DMS 273 treated with DMSO at 0.1 percent for 48 hours (cell line): ENCODE data around the gene ABHD16B.

Source experiments
- DNase-seq: peaks from one replicate; lab custom pipeline; 2025; lab: John Stamatoyannopoulos, UW

ABHD16B gene

DNA sequence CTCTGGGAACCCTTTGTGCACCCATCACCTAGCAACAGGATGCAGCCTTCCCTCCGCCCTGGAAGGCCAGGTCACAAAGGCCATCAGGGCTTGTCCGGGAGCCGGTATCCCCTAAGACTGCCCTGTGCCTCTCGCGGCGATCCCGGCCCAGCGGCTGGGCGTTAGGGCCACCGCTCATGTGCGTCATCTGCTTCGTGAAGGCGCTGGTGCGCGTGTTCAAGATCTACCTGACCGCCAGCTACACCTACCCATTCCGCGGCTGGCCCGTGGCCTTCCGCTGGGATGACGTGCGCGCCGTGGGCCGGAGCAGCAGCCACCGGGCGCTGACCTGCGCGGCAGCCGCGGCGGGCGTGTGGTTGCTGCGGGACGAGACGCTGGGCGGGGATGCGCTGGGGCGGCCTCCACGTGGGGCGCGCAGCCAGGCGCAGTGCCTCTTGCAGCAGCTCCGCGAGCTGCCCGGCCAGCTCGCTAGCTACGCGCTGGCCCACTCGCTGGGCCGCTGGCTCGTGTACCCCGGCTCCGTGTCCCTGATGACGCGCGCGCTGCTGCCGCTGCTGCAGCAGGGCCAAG lies at the start of gene ABHD16B:
ABHD16B (plus strand) TSS at position 134 of the 570 bp plus-strand sequence; CDS start at position 177, 43 bp downstream.
- no peak for DNase-seq

DNA sequence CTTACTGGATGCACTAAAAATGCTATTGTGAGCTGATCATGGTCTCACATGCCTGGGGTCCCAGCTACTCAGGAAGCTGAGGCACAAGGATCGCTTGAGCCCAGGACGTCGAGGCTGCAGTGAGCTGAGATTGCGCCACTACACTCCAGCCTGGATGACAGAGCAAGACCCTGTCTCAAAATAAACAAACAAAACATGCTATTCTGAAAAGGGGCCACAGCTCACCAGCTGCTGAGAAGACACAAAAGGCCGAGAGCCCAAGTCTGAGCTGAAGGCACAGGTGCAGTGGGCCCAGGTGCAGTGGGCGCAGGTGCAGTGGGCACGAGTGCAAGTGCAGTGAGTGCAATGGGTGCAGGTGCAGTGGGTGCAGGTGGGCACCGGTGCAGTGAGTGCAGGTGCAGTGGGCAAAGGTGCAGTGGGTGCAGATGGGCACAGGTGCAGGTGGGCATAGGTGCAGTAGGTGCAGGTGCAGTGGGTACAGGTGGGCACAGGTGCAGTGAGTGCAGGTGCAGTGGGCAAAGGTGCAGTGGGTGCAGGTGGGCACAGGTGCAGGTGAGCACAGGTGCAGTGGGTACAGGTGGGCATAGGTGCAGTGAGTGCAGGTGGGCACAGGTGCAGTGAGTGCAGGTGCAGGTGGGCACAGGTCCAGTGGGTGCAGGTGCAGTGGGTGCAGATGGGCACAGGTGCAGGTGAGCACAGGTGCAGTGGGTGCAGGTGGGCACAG lies 46.2 kb upstream of the ABHD16B start:
- DNase-seq: no peak

DNA sequence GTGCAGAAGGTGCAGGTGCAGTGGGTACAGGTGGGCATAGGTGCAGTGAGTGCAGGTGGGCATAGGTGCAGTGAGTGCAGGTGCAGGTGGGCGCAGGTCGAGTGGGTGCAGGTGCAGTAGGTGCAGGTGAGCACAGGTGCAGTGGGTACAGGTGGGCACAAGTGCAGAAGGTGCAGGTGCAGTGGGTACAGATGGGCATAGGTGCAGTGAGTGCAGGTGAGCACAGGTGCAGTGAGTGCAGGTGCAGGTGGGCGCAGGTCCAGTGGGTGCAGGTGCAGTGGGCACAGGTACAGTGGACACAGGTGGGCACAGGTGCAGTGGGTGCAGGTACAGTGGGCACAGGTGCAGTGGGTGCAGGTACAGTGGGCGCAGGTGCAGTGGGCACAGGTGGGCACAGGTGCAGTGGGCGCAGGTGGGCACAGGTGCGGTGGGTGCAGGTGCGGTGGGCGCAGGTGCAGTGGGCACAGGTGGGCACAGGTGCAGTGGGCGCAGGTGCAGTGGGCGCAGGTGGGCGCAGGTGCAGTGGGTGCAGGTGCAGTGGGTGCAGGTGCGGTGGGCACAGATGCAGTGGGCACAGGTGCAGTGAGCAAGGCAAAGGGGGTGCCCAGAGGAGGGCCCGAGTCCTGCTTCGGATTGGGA lies 45.6 kb upstream of the ABHD16B start:
- no peak for DNase-seq

DNA sequence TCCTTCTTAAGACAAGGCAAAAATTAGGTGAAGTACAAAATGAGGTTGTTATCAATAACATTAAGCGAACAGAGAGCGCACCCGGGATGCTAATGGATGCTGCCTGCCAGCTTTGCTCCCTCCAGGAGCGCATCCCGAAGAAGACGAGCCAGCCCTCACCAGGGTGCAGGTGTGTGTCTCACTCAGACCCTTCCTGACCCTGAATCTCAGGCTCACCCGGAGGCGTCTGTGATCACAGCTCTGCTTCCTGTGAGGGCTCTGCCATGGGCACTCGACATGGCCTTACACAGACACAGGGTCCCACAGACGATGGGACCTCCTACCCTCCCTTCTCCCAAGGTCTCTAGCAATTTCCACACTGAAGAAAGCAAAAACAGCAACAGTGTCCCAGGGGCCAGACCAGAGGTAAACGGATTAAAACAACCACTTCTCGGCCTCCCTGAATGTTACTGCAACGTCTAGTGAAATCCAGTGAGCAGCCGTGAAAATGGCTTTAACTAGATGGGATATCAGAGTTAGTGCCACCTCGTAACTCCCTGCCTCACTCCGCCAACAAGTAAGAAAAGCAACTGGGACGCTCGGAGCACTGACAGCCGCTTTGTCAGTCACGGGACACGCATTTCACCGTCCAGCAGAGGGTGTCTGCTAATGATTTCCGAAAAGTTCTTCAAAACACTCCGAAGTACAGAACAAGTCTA lies 41.9 kb upstream of the ABHD16B start:
- DNase-seq: no peak

DNA sequence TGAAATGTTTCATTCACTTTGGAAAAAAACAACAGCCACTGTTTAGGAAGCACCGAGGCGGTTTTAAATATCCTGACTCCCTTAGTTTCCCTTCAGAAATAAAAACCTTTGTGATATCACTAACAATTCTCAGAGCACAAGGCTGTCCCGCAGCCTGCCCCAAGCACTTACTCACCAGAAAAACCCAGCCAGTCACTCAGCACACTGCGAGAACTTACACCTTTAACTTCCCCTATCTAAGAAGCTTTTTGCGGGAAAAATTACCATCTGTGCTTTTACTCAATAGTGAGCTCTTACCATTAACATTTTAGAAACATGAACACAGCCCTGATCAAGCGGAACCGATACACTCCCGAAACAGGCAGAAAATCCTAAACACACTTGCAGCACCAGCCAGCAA lies 39.5 kb upstream of the ABHD16B start:
- no peak for DNase-seq

DNA sequence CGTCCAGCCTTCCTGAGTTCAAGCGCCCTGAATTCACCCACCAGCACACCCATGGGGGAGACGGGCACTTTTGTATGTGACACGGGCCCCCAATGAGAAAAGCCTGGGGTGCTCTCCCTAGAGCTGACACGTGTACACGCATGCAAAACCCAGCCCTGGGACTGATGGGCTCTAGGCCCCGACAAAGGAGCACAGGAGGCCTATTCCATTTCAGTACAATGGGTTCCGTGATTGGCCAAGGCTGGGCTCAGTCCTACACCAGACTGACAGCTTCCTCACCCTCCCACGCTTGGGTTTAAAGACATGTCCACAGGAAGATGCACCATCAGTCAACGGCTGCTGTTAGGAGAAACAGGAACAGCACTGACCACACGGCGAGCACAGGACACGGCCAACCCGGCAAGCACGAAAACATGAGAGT lies 39.0 kb upstream of the ABHD16B start:
- no peak for DNase-seq

DNA sequence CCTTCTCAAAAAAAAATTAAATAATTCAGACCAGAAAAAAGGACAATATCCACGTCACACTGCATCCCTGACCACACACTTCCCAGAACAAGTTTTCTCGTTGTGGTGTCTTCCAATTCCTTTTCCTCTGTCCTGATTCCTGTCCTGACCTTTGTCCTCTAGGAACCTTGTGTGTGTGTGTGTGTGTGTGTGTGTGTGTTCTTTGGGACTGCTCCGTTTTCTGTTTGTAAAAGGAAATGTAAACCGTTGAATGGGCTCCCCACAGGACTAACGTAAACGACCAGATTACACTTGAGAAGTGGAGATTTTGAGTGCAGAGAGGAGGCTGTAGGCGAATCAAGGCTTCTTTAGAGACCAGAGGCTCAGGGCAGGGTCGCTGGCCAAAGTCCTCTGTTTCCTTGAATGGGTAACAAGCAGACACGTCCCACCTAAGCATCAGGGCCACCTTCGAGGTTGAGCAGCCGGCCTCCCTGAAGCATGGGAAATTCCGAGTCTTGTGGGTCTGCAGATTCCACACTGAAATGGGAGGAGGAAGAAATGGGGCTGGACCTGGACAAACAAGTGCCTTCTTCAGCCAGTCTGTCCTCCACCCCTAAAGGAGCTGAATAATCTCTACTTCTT lies 37.5 kb upstream of the ABHD16B start:
- DNase-seq: no peak

DNA sequence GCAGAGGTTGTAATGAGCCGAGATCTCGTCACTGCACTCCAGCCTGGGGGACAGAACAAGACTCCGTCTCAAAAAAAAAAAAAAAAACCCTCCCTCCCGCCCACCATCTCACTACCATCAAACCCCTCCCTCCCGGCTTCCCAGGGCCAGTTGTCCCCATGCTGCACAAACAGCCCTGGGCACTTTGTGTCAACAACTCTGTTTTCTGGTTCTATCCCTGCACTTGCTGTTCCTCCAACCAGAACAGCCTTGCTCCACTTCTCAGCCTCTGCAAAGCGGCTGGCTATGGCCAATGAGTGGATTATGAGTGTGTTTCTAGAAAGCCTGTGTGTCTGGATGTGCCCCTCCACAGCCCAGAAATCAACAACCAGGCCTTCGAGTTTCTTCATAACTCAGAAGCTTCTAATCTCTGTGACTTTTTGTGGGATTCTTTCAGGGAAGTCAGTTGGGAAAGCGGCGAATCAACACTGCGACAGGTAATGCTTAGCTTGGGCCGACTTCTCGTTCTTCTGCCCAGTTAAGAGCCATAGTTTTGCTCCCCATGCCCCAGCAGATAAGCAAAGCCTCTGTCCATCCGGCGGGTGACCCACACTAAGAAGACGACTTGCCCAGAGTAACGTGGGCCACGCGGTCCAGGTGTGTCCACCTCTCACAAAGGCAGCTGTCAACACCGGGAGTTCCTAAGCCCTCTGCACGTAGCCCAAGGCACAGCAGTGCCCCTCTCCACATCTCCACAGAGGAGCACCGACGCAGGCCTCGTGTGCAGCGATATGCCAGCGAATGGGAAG lies 35.8 kb upstream of the ABHD16B start:
- no peak for DNase-seq

DNA sequence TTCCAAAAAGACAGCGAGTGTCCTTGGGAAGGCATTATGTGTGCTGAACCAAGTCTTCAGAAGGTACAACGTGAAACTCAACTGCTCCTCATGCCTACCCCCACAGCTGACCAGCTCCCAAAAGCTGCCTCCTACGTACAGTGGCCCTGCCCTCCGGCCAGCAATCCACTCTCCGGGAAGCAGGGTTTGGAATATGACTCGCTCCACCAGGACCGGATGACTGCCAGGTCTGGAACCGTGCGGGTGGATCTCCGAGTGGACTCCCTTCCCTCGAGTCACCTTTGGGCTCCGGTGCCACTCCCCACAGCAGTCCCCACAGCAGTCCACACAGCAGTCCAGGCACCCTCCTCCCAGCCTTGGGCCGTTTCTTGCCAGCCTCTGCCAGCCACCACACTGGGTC lies 34.5 kb upstream of the ABHD16B start:
- no peak for DNase-seq

DNA sequence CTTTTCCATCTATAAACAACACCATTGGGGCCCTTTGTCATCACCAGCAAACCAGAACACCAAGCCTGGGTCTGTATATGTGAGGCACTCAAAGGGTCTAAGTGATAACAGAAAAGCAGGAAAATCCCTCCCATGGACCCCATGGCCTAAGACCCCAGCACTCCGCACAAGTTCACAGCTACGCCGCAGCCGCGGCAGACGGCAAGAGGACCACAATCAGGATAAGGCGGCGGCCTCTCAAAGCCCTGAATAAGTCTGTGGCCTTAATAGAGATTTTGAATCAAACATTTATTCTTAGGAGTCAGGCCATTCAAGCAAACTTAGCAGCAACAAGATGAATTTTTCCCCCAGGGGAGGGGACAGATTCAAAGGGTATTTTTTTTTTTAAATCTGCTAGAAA lies 33.2 kb upstream of the ABHD16B start:
- no peak for DNase-seq

DNA sequence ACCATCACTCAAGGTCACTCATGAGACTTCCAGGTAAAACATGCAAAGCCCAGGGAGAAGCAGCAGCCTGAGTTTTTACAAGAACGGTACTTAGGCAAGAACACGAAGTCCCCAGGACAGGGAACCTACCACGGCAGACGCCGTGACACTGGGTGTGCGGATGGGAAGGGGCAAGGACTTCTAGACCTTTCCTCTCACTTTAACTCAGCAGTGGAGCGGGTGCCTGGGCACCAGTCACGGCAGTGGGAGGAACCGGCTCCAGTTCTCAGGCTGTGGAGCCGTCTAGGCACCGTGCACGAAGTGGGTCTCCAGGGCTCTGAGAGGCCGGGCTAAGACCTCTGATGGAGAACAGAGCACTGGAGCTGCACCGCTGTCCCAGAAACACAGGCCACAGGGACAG lies 32.8 kb upstream of the ABHD16B start:
- no peak for DNase-seq

DNA sequence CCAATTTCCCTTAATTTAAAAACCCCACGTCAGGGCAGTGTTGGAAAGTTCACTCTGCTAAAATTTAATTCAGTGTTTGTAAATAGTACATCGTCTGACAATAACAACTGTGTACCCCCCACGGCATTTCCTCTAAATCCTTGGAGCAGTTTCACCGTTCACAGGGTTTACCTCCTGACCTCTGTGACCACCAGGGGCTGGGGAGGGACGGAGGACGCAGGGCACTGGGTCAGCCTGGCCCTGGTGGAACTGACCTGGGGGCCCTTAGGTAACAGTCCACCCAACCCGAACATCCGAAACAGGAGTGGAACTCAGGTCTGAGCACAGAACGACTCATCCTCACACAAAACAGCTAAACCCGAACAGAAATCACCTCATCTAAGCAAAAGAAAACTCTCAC lies 32.3 kb upstream of the ABHD16B start:
- DNase-seq: no peak

DNA sequence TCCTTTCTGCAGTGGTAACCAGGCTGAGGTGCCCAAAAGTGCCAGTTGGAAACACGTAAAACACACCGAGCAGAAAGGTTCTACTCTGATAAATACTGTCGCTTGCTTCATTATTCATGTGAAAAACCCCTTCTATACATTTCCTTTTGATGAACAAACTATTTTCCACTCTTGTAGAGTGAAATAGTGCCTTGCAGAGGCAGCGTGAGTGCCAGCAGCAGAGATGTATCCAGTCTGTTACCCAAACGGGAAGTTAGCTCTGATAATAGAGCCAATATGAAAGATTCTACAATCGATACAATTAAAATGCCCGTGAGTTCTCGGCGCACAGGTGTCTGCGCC lies 31.7 kb upstream of the ABHD16B start:
- no peak for DNase-seq

DNA sequence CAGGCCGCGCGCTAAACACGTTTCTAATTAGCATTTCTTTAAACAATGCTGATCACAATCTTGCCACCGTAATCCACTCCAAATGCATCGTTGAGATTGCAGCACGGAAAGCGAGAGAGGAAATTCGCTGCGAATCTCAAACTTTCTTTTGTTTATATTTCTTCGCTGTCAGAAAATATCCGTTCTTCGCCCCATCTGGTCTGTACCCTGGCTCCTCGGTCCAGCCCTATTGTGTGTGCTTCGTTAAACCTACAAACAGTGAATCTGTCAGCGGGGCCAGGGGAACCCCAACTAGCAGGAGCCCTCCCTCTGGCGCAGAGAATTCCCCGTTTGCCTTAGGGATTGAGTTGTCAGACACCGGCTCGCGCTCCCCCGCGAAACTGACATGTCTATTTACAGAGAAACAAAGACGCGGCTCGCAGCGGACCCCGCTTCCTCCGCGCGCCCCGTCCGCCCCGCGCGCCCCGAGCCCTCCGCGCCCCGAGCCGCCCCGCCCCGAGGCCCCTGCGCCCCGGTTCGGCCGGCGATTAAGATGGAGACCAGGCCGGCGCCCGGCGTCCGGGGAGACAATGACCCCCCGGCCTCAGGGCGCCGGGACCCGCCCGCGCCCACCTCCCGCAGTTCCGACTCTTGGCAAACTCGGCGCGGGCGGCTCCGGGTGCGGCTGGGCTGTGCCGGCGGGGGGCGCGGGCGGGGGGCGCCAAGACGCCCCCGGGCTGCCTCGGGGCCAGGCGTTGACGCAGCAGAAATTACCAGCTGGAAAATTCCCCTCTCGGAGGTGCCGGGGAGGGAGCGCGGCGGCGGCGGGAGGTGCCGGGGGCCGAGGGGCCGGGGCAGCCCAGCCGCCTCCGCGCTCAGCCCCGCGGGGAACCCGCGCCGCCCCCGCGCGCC lies 31.1 kb upstream of the ABHD16B start:
- DNase-seq: no peak

DNA sequence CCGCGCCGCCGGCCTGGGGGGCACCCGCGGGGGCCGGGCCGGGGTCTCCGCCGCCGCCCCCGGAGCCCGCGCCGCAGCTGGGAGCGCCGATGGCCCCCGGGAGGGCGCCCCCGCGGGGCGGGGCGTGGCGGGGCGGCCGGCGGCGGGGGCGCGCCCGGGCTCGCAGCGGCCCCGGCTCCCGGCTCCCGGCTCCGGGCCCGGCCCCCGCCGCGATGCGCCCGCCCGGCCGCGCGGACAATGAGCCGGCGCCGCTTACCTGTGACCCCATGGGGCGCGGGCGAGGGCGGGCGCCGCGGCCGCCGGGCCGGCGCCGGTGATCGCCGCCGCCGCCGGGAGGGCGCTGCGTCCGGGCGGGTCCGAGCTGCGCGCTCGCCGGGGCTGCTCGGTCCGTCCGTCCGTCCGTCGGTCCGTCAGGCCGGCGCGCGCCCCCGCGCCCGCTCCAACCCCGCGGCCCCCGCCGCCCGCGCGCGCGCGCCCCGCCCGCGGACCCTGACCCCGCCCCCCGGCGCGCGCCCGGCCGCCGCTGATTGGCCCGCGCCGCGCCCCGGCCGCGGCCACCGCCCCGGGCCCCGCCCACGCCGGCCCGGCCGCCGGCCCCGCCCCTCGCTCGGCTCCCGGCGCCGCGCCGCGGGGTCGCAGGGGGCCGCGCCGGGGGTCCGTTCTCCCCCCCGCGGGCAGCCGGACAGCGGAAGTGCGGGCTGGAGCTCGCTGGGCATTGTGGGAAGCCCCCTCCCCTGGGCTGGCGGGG lies 30.3 kb upstream of the ABHD16B start, which contains the start of gene ZBTB46:
ZBTB46 (minus strand) TSS at position 424 of the 748 bp plus-strand sequence. CDS start 40,507 bp downstream, outside the sequence.
- no peak for DNase-seq

DNA sequence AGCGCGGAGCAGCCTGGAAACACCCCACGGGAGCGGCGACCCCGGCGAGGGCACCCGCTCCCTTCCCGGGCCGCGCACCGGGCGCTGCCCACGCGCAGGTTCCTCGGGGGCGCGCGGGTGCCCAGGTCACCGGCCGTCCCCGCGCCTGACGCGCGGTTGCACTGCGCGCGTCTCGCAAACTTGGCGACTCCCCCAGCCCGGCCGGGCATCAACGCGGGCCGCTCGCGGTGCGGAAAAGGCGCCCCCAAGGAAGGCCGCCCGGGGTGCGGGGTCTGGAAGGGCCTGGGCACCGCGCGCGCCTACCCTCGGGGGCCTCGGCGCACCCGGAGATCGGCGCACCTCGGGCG lies 29.7 kb upstream of the ABHD16B start:
- no peak for DNase-seq

DNA sequence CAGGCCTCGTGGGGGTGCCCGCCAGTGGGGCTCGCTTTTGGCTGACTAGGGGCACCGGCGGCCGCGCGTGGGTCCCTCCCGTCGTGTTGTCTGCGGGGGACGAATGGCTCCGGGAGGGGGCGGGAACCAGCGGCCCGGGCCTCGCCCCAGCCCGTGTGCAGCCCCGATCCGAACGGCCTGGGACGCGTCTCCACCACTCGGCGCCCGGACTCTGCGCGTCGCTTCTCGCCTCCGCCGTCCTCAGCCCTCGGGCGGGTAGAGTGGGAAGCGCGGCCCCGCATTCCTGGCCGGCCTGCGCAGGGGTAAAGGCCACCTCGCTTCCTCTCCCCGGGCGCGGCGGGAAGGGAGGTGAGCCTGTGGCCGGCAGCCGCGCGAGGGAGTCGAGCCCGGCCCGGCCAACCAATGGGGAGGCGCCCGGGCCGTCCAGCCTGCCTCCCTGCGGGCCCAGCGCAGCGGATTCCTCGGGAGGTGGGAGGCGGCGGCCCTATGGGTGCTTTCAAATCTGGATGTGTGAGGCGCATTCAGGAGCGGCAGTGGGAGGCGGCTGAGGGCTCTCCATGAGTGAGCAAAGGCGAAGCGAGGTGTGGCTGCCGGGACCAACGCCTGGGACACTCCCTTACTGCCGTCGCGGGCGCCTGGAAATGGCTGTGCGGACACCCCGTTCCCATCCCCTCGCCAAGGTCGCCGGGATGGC lies 29.2 kb upstream of the ABHD16B start:
- no peak for DNase-seq

DNA sequence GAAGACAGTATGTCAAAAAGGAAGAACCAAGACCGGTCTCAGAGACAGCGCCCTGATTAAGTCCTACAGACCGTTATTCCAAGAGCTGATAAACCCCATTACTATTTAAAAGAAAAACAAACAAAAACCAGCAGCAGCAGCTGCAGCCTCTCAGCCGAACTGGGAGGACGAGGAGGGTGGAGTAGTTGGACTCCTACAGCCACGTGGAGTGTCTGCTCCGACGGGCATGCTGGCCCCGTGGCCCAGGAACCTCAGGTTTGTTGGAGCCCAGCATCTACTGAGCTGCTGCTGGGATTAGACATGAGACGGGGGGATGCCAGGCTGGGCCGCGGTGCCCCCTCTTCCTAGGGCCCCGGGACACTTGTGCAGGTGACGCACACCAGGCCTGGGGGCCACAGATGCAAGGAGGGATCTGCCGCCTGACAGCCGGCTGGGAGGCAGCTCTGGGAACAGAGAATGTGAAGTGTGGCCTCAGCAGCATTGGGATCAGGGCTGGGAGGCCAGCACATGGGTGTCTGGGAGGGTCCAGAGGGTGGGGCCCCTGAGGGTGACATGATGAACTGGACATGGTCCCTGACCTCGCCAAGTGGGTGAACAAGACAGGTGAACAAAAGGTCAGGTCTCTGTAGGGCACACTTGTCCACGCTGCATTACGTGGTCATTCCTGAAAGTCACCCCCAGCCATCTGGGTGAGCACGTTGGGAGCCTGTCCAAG lies 27.4 kb upstream of the ABHD16B start:
- no peak for DNase-seq

DNA sequence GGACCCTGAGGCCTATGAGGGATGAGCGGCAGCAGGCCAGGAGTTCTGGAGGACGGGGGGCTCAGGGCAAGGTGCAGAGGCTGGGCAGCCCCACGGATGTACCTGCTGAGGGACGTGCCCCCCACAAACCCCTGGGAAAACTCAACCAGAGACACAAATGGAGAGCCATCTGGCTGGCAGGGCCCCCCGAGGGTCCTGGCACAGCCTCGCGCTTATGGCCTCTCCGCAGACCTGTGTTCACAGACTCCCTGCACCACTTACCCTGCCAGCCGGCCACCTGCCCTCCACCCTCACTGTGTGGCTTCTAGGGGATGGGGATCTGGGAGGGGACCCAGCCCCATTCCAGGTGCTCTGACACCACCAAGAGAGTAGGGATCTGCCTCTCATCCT lies 26.8 kb upstream of the ABHD16B start:
- DNase-seq: no peak
